Colonic mucosa (tissue), 4 donors: ENCODE measurements around the gene ALDH3A2. TPM values are rescaled to one million over a fixed set of nuclear protein-coding genes. Genes with fewer than 3 reads are reported as not detected.

Experiments
- DNase-seq: peaks from one replicate; pipeline ENCODE4 v3.0.0-alpha.2; 2020
- H3K27ac ChIP-seq: fragments of 200-600 bp; one replicate; pipeline ENCODE4 v1.8.0; 2021
- H3K27me3 ChIP-seq: fragments of 200-600 bp; one replicate; pipeline ENCODE4 v1.8.0; 2021
- H3K36me3 ChIP-seq: fragments of 200-600 bp; one replicate; pipeline ENCODE4 v1.8.0; 2021
- H3K4me1 ChIP-seq: fragments of 200-600 bp; one replicate; pipeline ENCODE4 v1.8.0; 2021; ENCODE audit warnings: mild to moderate bottlenecking
- H3K4me3 ChIP-seq: fragments of 200-600 bp; one replicate; pipeline ENCODE4 v1.8.0; 2021
- H3K9ac ChIP-seq, 2 donors: one replicate each; pipeline ENCODE4 v1.7.0; 2013; ENCODE audit warnings: control low read depth in 2 of 2, low read depth in 2 of 2, low read length in 2 of 2
- H3K9me3 ChIP-seq: fragments of 200-600 bp; one replicate; pipeline ENCODE4 v1.8.0; 2021
- intact Hi-C: fragments of 100-400 bp; cut with DNase I; formaldehyde crosslinking; loops from one replicate; pipeline ENCODE4 v1.14.1; 2022
- total RNA-seq, 2 donors: library from RNA; stranded (reverse); fragmentation: NEBNext Ultra II Directional in 1 of 2; extraction: Animal tissue kit (Norgen Biotek cat#: 25700) in 1 of 2; gene quantifications; one replicate each; pipeline ENCODE4 v1.2.1, GENCODE V29; 2021
- TF ChIP-seq, protein P1 (sequence below): fragments of 200-600 bp; IDR thresholded peaks from one replicate; pipeline ENCODE4 v1.8.0; 2022; ENCODE audit warnings: antibody characterized with exemption, mild to moderate bottlenecking
- donor health status: healthy.
- donor health status: DM: no; HTN: no; CAD: no.
- donor health status: DM: no; HTN: no; CAD: no.

ALDH3A2 gene
- total RNA-seq, 2 donors from 2014 or later = 115 to 144 TPM

DNA sequence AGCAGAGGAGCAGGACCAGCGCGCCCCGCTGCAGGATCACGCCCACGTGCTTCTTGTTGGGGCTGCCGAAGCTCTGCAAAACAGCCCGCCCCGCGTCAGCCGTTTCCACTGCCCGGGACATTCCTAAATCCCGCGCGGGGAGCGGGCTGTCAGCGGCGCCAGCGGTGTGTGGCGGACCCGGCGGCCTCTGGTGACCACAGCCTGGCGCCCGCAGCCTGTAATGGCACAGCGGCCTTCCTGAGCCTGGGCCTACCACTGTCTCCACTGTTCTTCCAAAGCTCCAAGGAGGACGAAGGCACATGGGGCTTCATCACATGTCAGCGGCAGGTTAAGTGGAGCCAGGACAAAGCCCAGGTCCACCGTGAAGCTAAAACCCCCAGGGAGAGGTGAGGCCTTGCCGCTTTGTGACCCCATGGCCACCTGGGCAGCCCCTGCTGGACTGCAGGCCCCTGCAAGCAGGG, 65.4 kb downstream of the ALDH3A2 start:
- Histone ChIP-seq H3K27ac (no peak overlapping the region), H3K4me3 (no peak overlapping the region), H3K36me3 (no peaks in the 10 kb centered on the region), H3K9ac (no peak overlapping the region), H3K9me3 (no peaks in the 10 kb centered on the region), H3K27me3 (no peaks in the 10 kb centered on the region), H3K4me1 (no peaks in the 10 kb centered on the region)
- intact Hi-C loops = no loop called here
- no peak for DNase-seq
- TF ChIP-seq, protein P1, sequence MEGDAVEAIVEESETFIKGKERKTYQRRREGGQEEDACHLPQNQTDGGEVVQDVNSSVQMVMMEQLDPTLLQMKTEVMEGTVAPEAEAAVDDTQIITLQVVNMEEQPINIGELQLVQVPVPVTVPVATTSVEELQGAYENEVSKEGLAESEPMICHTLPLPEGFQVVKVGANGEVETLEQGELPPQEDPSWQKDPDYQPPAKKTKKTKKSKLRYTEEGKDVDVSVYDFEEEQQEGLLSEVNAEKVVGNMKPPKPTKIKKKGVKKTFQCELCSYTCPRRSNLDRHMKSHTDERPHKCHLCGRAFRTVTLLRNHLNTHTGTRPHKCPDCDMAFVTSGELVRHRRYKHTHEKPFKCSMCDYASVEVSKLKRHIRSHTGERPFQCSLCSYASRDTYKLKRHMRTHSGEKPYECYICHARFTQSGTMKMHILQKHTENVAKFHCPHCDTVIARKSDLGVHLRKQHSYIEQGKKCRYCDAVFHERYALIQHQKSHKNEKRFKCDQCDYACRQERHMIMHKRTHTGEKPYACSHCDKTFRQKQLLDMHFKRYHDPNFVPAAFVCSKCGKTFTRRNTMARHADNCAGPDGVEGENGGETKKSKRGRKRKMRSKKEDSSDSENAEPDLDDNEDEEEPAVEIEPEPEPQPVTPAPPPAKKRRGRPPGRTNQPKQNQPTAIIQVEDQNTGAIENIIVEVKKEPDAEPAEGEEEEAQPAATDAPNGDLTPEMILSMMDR = no peak

DNA sequence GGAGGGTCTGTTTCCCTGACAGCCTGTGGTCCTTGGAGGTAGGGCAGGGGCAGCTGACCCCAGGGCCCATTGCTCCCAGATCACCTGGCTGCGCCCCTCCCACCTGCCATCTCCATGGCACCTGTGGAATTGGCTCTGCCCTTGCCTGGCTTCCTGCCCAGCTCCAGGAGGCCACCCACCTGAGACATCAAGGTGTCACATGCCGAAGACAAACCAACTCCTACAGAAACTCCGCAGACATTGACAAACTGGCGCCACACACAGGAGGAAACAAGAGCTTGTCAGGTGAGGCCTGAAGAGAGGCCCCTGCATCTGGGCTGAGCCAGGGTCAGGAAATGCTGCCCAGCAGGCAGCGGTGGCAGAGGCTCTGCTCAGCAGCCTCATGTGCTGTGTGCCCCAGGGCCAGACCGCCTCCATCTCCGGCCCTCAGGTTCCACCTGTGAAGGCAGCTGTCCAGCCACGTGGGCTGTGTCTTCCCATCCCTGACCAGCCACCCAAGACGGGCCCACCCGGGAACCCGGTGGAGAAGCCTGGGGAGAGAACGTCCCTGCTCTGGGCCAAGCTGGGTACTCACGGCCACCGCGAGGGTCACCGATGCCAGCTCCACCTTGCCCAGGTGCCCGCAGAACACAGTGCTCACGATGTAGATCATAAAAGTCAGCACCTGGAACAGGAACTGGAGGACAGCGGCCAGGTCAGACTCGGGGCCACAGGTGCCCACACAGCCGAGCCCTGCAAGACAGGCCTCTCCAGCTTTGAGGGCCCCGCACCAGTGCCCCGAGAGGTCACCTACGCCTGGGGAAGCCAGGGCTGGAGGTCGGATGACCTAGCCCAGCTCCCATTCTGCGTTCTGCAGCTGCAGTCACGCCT, 66.2 kb downstream of the ALDH3A2 start:
- Histone ChIP-seq H3K4me3 (no peak overlapping the region), H3K9ac (no peak overlapping the region), H3K9me3 (no peaks in the 10 kb centered on the region), H3K27me3 (no peaks in the 10 kb centered on the region), H3K4me1 (no peaks in the 10 kb centered on the region), H3K27ac (no peak overlapping the region), H3K36me3 (no peaks in the 10 kb centered on the region)
- intact Hi-C loops = no loop called here
- TF ChIP-seq, protein P1 = no peak
- DNase-seq = peak; percentile 49

- H3K27ac ChIP-seq = no peak within 1 kb of the TSS
- no peaks in the 10 kb centered on the region for H3K36me3 ChIP-seq
- no peak for DNase-seq
- TF ChIP-seq, protein P1 = no peak
- no peaks in the 10 kb centered on the region for H3K9me3 ChIP-seq
- H3K4me3 ChIP-seq = no peak within 1 kb of the TSS
- H3K27me3 ChIP-seq = no peaks in the 10 kb centered on the region
- intact Hi-C loops = no loop called here
- peak within 1 kb of the TSS in 1 of 2 donors; percentile 2 for H3K9ac ChIP-seq
- H3K4me1 ChIP-seq = peaks cover 8% of the 10 kb centered on the region
Observed at GRCh38 chr17:19716108-19717030, 67.8 kb downstream of the ALDH3A2 start, which contains the start of gene SLC47A2. SLC47A2 (minus strand) TSS chr17:19716584; CDS start chr17:19716555, 29 bp downstream.

- no peak overlapping the region for H3K4me3 ChIP-seq
- intact Hi-C loops = no loop called here
- no peaks in the 10 kb centered on the region for H3K9me3 ChIP-seq
- no peak overlapping the region for H3K27ac ChIP-seq
- peak overlapping the region in 1 of 2 donors; percentile 2 for H3K9ac ChIP-seq
- TF ChIP-seq, protein P1 = no peak
- no peaks in the 10 kb centered on the region for H3K36me3 ChIP-seq
- DNase-seq = no peak
- H3K4me1 ChIP-seq = peaks cover 8% of the 10 kb centered on the region
- no peaks in the 10 kb centered on the region for H3K27me3 ChIP-seq
Observed at GRCh38 chr17:19717031-19717360, 68.4 kb downstream of the ALDH3A2 start.

- Histone ChIP-seq H3K4me1 (peaks cover 8% of the 10 kb centered on the region), H3K4me3 (no peak overlapping the region), H3K9ac (peak overlapping the region in 1 of 2 donors; percentile 2), H3K9me3 (no peaks in the 10 kb centered on the region), H3K27ac (no peak overlapping the region), H3K27me3 (no peaks in the 10 kb centered on the region), H3K36me3 (no peaks in the 10 kb centered on the region)
- DNase-seq = no peak
- intact Hi-C loops = no loop called here
- TF ChIP-seq, protein P1 = no peak
Observed at GRCh38 chr17:19717411-19717908, 68.9 kb downstream of the ALDH3A2 start.
